ENCODE measurements around the gene TTLL6.

TTLL6 gene

DNA sequence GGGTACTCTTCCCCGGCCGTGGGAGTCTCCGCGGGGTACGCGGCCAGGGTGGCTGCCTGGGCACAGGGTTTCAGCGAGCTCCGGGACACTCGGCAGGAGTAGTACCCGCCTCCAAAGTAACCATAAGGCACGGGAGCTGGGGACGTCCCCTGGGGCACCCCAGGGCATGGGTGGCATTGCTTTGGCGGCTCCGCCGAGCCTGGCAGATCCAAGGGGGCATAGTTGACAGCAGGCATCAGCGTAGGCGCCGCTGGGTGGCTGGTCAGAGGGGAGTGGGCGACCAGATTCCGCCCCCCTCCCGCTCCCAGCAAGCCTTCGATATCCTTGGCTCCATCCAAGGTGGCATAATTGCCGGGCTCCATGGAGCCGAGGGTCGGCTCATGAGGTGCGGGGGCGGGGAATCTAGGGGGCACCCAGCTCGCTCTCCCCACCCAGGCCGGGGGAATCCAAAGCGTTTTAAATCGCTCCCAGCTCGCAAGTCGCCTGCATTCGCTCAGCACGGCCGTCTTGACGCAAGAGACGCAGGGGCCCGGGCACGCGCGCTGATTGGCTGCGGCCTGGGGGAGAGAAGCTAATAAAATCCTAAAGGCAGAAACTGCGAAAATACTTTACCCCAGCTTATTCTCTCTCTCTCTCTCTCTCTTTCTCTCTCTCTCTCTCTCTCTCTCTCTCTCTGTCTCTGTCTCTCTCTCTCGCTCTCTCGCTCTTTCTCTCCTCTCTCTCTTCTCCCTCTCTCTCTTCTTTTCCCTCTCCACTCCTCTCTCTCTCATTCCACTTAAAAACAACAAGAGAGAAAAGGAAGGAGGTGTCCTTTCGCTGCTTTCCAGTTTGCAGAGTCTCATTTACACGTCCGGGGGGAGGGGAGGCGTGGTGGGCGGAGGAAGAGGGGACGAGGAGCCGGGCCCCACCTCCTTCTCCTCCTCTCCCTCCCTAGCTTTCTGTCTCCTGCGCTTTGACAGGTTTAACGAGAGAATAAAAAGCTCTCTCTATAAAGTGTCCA is 88.5 kb downstream of the TTLL6 start, which contains the start of gene HOXB13 (continued):
- TF ChIP-seq, protein P1, sequence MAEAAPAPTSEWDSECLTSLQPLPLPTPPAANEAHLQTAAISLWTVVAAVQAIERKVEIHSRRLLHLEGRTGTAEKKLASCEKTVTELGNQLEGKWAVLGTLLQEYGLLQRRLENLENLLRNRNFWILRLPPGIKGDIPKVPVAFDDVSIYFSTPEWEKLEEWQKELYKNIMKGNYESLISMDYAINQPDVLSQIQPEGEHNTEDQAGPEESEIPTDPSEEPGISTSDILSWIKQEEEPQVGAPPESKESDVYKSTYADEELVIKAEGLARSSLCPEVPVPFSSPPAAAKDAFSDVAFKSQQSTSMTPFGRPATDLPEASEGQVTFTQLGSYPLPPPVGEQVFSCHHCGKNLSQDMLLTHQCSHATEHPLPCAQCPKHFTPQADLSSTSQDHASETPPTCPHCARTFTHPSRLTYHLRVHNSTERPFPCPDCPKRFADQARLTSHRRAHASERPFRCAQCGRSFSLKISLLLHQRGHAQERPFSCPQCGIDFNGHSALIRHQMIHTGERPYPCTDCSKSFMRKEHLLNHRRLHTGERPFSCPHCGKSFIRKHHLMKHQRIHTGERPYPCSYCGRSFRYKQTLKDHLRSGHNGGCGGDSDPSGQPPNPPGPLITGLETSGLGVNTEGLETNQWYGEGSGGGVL (tag by site-specific recombination; IDR thresholded peaks at IDR 0.05) = peak; percentile 98
- TF ChIP-seq KLF7 (tag by site-specific recombination; IDR thresholded peaks at IDR 0.05; ENCODE audit: borderline replicate concordance) (peak; percentile 96), KLF1 (tag by site-specific recombination; IDR thresholded peaks at IDR 0.05) (peak; percentile 89), ZNF585B (tag by site-specific recombination; IDR thresholded peaks at IDR 0.05) (no peak; the same call in 1 of the 2 replicates), ZNF624 (tag by site-specific recombination; IDR thresholded peaks at IDR 0.05) (peak; percentile 44; the same call in 1 of the 2 replicates), ZNF114 (tag by site-specific recombination; IDR thresholded peaks at IDR 0.05) (no peak), ZBTB1 (tag by site-specific recombination; IDR thresholded peaks at IDR 0.05) (peak; percentile 88), FEZF1 (tag by site-specific recombination; IDR thresholded peaks at IDR 0.05) (peak; percentile 94), ZNF146 (tag by site-specific recombination; IDR thresholded peaks at IDR 0.05) (no peak), ZNF23 (tag by site-specific recombination; IDR thresholded peaks at IDR 0.05; ENCODE audit: borderline replicate concordance) (no peak), ZNF777 (tag by site-specific recombination; IDR thresholded peaks at IDR 0.05; ENCODE audit: borderline replicate concordance) (peak; percentile 91; the same call in 1 of the 2 replicates), ZNF112 (tag by site-specific recombination; IDR thresholded peaks at IDR 0.05) (no peak), ZNF140 (tag by site-specific recombination; IDR thresholded peaks at IDR 0.05) (peak; percentile 46; the same call in 1 of the 2 replicates), ZNF2 (tag by site-specific recombination; IDR thresholded peaks at IDR 0.05) (peak; percentile 99), TRIM28 (IDR thresholded peaks at IDR 0.05; ENCODE audit: borderline replicate concordance, low read length) (peak; percentile 79), ZNF548 (tag by site-specific recombination; IDR thresholded peaks at IDR 0.05) (0 out of 2 replicates have a peak, but pooled peaks have one; percentile 34), ZNF677 (tag by site-specific recombination; IDR thresholded peaks at IDR 0.05) (no peak), ZNF248 (tag by site-specific recombination; IDR thresholded peaks at IDR 0.05) (no peak), ZSCAN23 (tag by site-specific recombination; IDR thresholded peaks at IDR 0.05) (peak; percentile 95), ZNF169 (tag by site-specific recombination; IDR thresholded peaks at IDR 0.05) (peak; percentile 30; the same call in 1 of the 2 replicates), ZNF747 (tag by site-specific recombination; IDR thresholded peaks at IDR 0.05) (no peak), EGR2 (tag by site-specific recombination; IDR thresholded peaks at IDR 0.05; ENCODE audit: low read depth) (peak; percentile 61; the same call in 1 of the 2 replicates), ZNF19 (tag by site-specific recombination; IDR thresholded peaks at IDR 0.05; ENCODE audit: low read depth) (peak; percentile 98), SP7 (tag by site-specific recombination; IDR thresholded peaks at IDR 0.05) (peak; percentile 98), ZNF654 (tag by site-specific recombination; IDR thresholded peaks at IDR 0.05; ENCODE audit: low read depth) (peak; percentile 39; the same call in 1 of the 2 replicates), ZNF530 (tag by site-specific recombination; IDR thresholded peaks at IDR 0.05; ENCODE audit: low read depth) (no peak)
- TF ChIP-seq, protein P2, sequence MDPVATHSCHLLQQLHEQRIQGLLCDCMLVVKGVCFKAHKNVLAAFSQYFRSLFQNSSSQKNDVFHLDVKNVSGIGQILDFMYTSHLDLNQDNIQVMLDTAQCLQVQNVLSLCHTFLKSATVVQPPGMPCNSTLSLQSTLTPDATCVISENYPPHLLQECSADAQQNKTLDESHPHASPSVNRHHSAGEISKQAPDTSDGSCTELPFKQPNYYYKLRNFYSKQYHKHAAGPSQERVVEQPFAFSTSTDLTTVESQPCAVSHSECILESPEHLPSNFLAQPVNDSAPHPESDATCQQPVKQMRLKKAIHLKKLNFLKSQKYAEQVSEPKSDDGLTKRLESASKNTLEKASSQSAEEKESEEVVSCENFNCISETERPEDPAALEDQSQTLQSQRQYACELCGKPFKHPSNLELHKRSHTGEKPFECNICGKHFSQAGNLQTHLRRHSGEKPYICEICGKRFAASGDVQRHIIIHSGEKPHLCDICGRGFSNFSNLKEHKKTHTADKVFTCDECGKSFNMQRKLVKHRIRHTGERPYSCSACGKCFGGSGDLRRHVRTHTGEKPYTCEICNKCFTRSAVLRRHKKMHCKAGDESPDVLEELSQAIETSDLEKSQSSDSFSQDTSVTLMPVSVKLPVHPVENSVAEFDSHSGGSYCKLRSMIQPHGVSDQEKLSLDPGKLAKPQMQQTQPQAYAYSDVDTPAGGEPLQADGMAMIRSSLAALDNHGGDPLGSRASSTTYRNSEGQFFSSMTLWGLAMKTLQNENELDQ (tag by site-specific recombination; IDR thresholded peaks at IDR 0.05; ENCODE audit: low read depth) = peak; percentile 82; the same call in 1 of the 2 replicates
- TF ChIP-seq, protein P3, sequence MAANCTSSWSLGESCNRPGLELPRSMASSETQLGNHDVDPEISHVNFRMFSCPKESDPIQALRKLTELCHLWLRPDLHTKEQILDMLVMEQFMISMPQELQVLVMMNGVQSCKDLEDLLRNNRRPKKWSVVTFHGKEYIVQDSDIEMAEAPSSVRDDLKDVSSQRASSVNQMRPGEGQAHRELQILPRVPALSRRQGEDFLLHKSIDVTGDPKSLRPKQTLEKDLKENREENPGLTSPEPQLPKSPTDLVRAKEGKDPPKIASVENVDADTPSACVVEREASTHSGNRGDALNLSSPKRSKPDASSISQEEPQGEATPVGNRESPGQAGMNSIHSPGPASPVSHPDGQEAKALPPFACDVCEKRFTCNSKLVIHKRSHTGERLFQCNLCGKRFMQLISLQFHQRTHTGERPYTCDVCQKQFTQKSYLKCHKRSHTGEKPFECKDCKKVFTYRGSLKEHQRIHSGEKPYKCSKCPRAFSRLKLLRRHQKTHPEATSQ (tag by site-specific recombination; IDR thresholded peaks at IDR 0.05) = peak; percentile 53; the same call in 1 of the 2 replicates
- TF ChIP-seq, protein P4, sequence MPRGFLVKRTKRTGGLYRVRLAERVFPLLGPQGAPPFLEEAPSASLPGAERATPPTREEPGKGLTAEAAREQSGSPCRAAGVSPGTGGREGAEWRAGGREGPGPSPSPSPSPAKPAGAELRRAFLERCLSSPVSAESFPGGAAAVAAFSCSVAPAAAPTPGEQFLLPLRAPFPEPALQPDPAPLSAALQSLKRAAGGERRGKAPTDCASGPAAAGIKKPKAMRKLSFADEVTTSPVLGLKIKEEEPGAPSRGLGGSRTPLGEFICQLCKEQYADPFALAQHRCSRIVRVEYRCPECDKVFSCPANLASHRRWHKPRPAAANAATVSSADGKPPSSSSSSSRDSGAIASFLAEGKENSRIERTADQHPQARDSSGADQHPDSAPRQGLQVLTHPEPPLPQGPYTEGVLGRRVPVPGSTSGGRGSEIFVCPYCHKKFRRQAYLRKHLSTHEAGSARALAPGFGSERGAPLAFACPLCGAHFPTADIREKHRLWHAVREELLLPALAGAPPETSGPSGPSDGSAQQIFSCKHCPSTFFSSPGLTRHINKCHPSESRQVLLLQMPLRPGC (tag by site-specific recombination; IDR thresholded peaks at IDR 0.05) = peak; percentile 94
- TF ChIP-seq, protein P5, sequence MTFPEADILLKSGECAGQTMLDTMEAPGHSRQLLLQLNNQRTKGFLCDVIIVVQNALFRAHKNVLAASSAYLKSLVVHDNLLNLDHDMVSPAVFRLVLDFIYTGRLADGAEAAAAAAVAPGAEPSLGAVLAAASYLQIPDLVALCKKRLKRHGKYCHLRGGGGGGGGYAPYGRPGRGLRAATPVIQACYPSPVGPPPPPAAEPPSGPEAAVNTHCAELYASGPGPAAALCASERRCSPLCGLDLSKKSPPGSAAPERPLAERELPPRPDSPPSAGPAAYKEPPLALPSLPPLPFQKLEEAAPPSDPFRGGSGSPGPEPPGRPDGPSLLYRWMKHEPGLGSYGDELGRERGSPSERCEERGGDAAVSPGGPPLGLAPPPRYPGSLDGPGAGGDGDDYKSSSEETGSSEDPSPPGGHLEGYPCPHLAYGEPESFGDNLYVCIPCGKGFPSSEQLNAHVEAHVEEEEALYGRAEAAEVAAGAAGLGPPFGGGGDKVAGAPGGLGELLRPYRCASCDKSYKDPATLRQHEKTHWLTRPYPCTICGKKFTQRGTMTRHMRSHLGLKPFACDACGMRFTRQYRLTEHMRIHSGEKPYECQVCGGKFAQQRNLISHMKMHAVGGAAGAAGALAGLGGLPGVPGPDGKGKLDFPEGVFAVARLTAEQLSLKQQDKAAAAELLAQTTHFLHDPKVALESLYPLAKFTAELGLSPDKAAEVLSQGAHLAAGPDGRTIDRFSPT (tag by site-specific recombination; IDR thresholded peaks at IDR 0.05) = peak; percentile 91

Data from HEK293 (cell line).